DOHH2 (cell line): ENCODE measurements around the gene MAP3K15.

Source experiments
- H3F3A ChIP-seq: fragments of 200-600 bp; sonication (generic), shearing (Covaris generic); 2 replicates; pipeline ENCODE4 v1.6.0; 2016; ENCODE audit warnings: antibody characterized with exemption, mild to moderate bottlenecking; ENCODE audit not compliant: control insufficient read depth, insufficient read depth
- H3K27ac ChIP-seq: fragments of 200-600 bp; sonication (generic); 2 replicates; pipeline ENCODE4 v1.5.1; 2014; ENCODE audit warnings: low read depth, mild to moderate bottlenecking, low read length, moderate library complexity
- H3K27me3 ChIP-seq: fragments of 200-600 bp; sonication (generic); 2 replicates; pipeline ENCODE4 v1.6.1; 2014; ENCODE audit warnings: mild to moderate bottlenecking, low read length, mixed read lengths; ENCODE audit not compliant: control insufficient read depth
- H3K36me3 ChIP-seq: fragments of 200-600 bp; sonication (generic); 2 replicates; pipeline ENCODE4 v1.6.1; 2014; ENCODE audit warnings: mild to moderate bottlenecking, low read length, moderate library complexity, mixed read lengths; ENCODE audit not compliant: control insufficient read depth
- H3K4me1 ChIP-seq: fragments of 200-600 bp; sonication (generic); 2 replicates; pipeline ENCODE4 v1.6.1; 2014; ENCODE audit warnings: mild to moderate bottlenecking, low read length, mixed read lengths; ENCODE audit not compliant: control insufficient read depth
- H3K4me2 ChIP-seq: fragments of 200-600 bp; sonication (generic); 2 replicates; pipeline ENCODE4 v1.6.0; 2014; ENCODE audit warnings: mild to moderate bottlenecking, low read length, moderate library complexity
- H3K4me3 ChIP-seq: fragments of 200-600 bp; sonication (generic); 2 replicates; pipeline ENCODE4 v1.5.1; 2014; ENCODE audit warnings: mild to moderate bottlenecking, low read length, mixed read lengths
- H3K79me2 ChIP-seq: fragments of 200-600 bp; sonication (generic); 2 replicates; pipeline ENCODE4 v1.6.1; 2014; ENCODE audit warnings: mild to moderate bottlenecking, low read length, mixed read lengths; ENCODE audit not compliant: control insufficient read depth
- H3K9me2 ChIP-seq: fragments of 200-600 bp; sonication (generic); replicated peaks from 2 replicates; pipeline ENCODE4 v1.6.1; 2014; ENCODE audit warnings: mild to moderate bottlenecking, low read length, mixed read lengths; ENCODE audit not compliant: control insufficient read depth
- H3K9me3 ChIP-seq: fragments of 200-600 bp; sonication (generic); 2 replicates; pipeline ENCODE4 v1.6.1; 2014; ENCODE audit warnings: antibody characterized with exemption, low read length, mixed read lengths; ENCODE audit not compliant: control insufficient read depth, insufficient read depth
- H4K20me1 ChIP-seq: fragments of 200-600 bp; sonication (generic); 2 replicates; pipeline ENCODE4 v1.6.0; 2014; ENCODE audit warnings: low read depth, mild to moderate bottlenecking, antibody characterized with exemption, low read length, moderate library complexity; ENCODE audit not compliant: control insufficient read depth, insufficient read depth
- CTCF ChIP-seq: fragments of 200-600 bp; sonication (generic); IDR thresholded peaks from one replicate; pipeline ENCODE4 v1.5.1; 2014; ENCODE audit warnings: antibody characterized with exemption, mild to moderate bottlenecking, low read depth, low read length; ENCODE audit not compliant: poor library complexity, severe bottlenecking
- EZH2phosphoT487 ChIP-seq: fragments of 200-600 bp; sonication (generic); IDR thresholded peaks from 2 replicates; pipeline ENCODE4 v1.6.1; 2017; ENCODE audit warnings: borderline replicate concordance, mild to moderate bottlenecking, antibody characterized with exemption, low read length, moderate library complexity, mixed read lengths

Gene MAP3K15

GRCh38 chrX:19403696-19404095, 111.6 kb downstream of the MAP3K15 start:
- H3K9me3 ChIP-seq = no peaks in the 10 kb centered on the region
- H3K4me1 ChIP-seq = no peaks in the 10 kb centered on the region
- no peaks in the 10 kb centered on the region for H3K9me2 ChIP-seq
- H4K20me1 ChIP-seq = no peaks in the 10 kb centered on the region
- H3K36me3 ChIP-seq = no peaks in the 10 kb centered on the region
- TF ChIP-seq EZH2phosphoT487 = no peak
- no peak for TF ChIP-seq CTCF
- H3K79me2 ChIP-seq = no peaks in the 10 kb centered on the region
- H3K4me2 ChIP-seq = no peak overlapping the region
- no peaks in the 10 kb centered on the region for H3F3A ChIP-seq
- H3K4me3 ChIP-seq = no peak overlapping the region
- H3K27me3 ChIP-seq = no peaks in the 10 kb centered on the region
- H3K27ac ChIP-seq = no peak overlapping the region

GRCh38 chrX:19392703-19393102, 122.6 kb downstream of the MAP3K15 start:
- H4K20me1 ChIP-seq = no peaks in the 10 kb centered on the region
- TF ChIP-seq CTCF (no peak), EZH2phosphoT487 (no peak)
- H3K4me3 ChIP-seq = no peak overlapping the region
- no peaks in the 10 kb centered on the region for H3K36me3 ChIP-seq
- no peaks in the 10 kb centered on the region for H3K4me1 ChIP-seq
- H3K4me2 ChIP-seq = no peak overlapping the region
- H3K27me3 ChIP-seq = no peaks in the 10 kb centered on the region
- H3K79me2 ChIP-seq = no peaks in the 10 kb centered on the region
- H3K9me2 ChIP-seq = no peaks in the 10 kb centered on the region
- no peaks in the 10 kb centered on the region for H3K9me3 ChIP-seq
- no peak overlapping the region for H3K27ac ChIP-seq
- no peaks in the 10 kb centered on the region for H3F3A ChIP-seq

- Histone ChIP-seq H4K20me1 (no peaks in the 10 kb centered on the region), H3K36me3 (no peaks in the 10 kb centered on the region), H3K9me2 (no peaks in the 10 kb centered on the region), H3K79me2 (no peaks in the 10 kb centered on the region), H3F3A (no peaks in the 10 kb centered on the region), H3K9me3 (no peaks in the 10 kb centered on the region), H3K27me3 (no peaks in the 10 kb centered on the region), H3K27ac (no peak overlapping the region), H3K4me3 (no peak overlapping the region), H3K4me1 (no peaks in the 10 kb centered on the region), H3K4me2 (no peak overlapping the region)
- TF ChIP-seq CTCF = no peak
- no peak for TF ChIP-seq EZH2phosphoT487
Observed at GRCh38 chrX:19392078-19392477, 123.2 kb downstream of the MAP3K15 start.
